CD8-positive, alpha-beta memory T cell (primary cell): ENCODE measurements around the gene HNRNPA3. TPM values are rescaled to one million over a fixed set of nuclear protein-coding genes. Genes with fewer than 3 reads are reported as not detected.
"Not testable (repeated sequence)": the region's sequence is repeated elsewhere in the genome, so short reads cannot be mapped to it uniquely, and the experiment has no call there.

Experiments used
- CTCF ChIA-PET: fragments of 350-600 bp; sonication (Branson Sonifier 250); formaldehyde crosslinking; loops from one replicate; lab custom pipeline; 2021; ENCODE audit warnings: antibody characterized with exemption; lab: Charles Lee
- POLR2A ChIA-PET: fragments of 350-600 bp; sonication (Branson Sonifier 250); formaldehyde crosslinking; loops from one replicate; lab custom pipeline; 2021; ENCODE audit warnings: antibody characterized with exemption; lab: Charles Lee
- DNase-seq, 5 donors: peaks; one replicate each; pipeline versions ENCODE4 v3.0.0 to v3.0.0-alpha.2; 2020 to 2022; ENCODE audit warnings: mixed read lengths in 1 of 5
- H3K27ac ChIP-seq: one replicate; pipeline ENCODE4 v1.7.0; 2013; ENCODE audit warnings: low read depth, mild to moderate bottlenecking, low read length, moderate library complexity
- H3K27me3 ChIP-seq: 2 replicates; pipeline ENCODE4 v1.7.0; 2013; ENCODE audit warnings: low read length, mild to moderate bottlenecking; ENCODE audit not compliant: insufficient read depth, poor library complexity, severe bottlenecking
- H3K36me3 ChIP-seq: 2 replicates; pipeline ENCODE4 v1.7.0; 2013; ENCODE audit warnings: mild to moderate bottlenecking, low read length, moderate library complexity; ENCODE audit not compliant: insufficient read depth
- H3K4me1 ChIP-seq: 2 replicates; pipeline ENCODE4 v1.7.0; 2013; ENCODE audit warnings: mild to moderate bottlenecking, low read length, moderate library complexity; ENCODE audit not compliant: insufficient read depth
- H3K4me3 ChIP-seq: 2 replicates; pipeline ENCODE4 v1.7.0; 2013; ENCODE audit warnings: mild to moderate bottlenecking, low read length
- H3K9me3 ChIP-seq: 2 replicates; pipeline ENCODE4 v1.7.0; 2013; ENCODE audit warnings: mild to moderate bottlenecking, low read length
- H3K27ac Mint-ChIP-seq, 8 donors: one replicate each; pipeline ENCODE4 v1.8.0; 2020 to 2021; ENCODE audit warnings: mixed read lengths in 8 of 8, mild to moderate bottlenecking in 6 of 8, inconsistent platforms in 3 of 8, moderate library complexity in 3 of 8
- H3K27me3 Mint-ChIP-seq, 2 donors: one replicate each; pipeline ENCODE4 v1.8.0; 2020 to 2021; ENCODE audit warnings: mixed read lengths in 2 of 2, mild to moderate bottlenecking in 1 of 2, moderate library complexity in 1 of 2
- H3K36me3 Mint-ChIP-seq, 3 donors: one replicate each; pipeline ENCODE4 v1.8.0; 2020 to 2021; ENCODE audit warnings: mixed read lengths in 3 of 3, inconsistent platforms in 1 of 3, mild to moderate bottlenecking in 1 of 3
- H3K4me1 Mint-ChIP-seq, 3 donors: one replicate each; pipeline ENCODE4 v1.8.0; 2020 to 2021; ENCODE audit warnings: mixed read lengths in 3 of 3, inconsistent platforms in 1 of 3, mild to moderate bottlenecking in 1 of 3
- H3K4me3 Mint-ChIP-seq, 7 donors: one replicate each; pipeline ENCODE4 v1.8.0; 2020 to 2021; ENCODE audit warnings: mixed read lengths in 7 of 7, mild to moderate bottlenecking in 6 of 7, moderate library complexity in 4 of 7, inconsistent platforms in 2 of 7
- H3K9me3 Mint-ChIP-seq, 5 donors: one replicate each; pipeline ENCODE4 v1.8.0; 2020 to 2022; ENCODE audit warnings: mixed read lengths in 5 of 5, mild to moderate bottlenecking in 3 of 5, moderate library complexity in 2 of 5, inconsistent platforms in 1 of 5
- polyA plus RNA-seq: library from polyadenylated mRNA; unstranded; fragments of 300-500 nt; fragmentation: Illumina TruSeq; gene quantifications from one replicate; pipeline ENCODE4 v1.2.3, GENCODE V29; 2021
- total RNA-seq, 2 experiments: library from RNA; stranded (reverse); gene quantifications; one replicate each; pipeline ENCODE4 v1.2.3, GENCODE V29; 2021

The HNRNPA3 gene
- total and polyA plus RNA-seq, 3 experiments from 2014 or later = 58.3 to 216 (median 203) TPM

GRCh38 chr2:177180269-177181000 is 32.2 kb upstream of the HNRNPA3 start:
- Histone ChIP-seq H3K9me3 (no peaks in the 10 kb centered on the region), H3K36me3 (no peaks in the 10 kb centered on the region), H3K4me3 (no peak overlapping the region), H3K4me1 (no peaks in the 10 kb centered on the region), H3K27me3 (no peaks in the 10 kb centered on the region), H3K27ac (no peak overlapping the region)
- Mint-ChIP-seq H3K36me3 (no peaks in the 10 kb centered on the region), H3K4me3 (no peak overlapping the region), H3K4me1 (no peaks in the 10 kb centered on the region), H3K27me3 (peaks cover 3% of the 10 kb centered on the region in 2 donors), H3K9me3 (no peaks in the 10 kb centered on the region), H3K27ac (peak overlapping the region in 1 of 8 donors; percentile 0)
- POLR2A ChIA-PET = no interaction called here
- CTCF ChIA-PET = interaction anchor here (0.9 to 1.0 kb wide), 2 partner anchors 15 to 32 kb away, joined by 3 read pairs; no protein-coding TSS in a partner anchor
- DNase-seq = no peak

GRCh38 chr2:177183860-177184259 is 28.7 kb upstream of the HNRNPA3 start:
- POLR2A ChIA-PET = no interaction called here
- peaks cover 1 to 3% of the 10 kb centered on the region in 2 donors for H3K27me3 Mint-ChIP-seq
- H3K4me3 ChIP-seq = no peak overlapping the region

GRCh38 chr2:177184606-177185005 is 28.0 kb upstream of the HNRNPA3 start:
- Histone ChIP-seq H3K4me1 (no peaks in the 10 kb centered on the region), H3K27ac (no peak overlapping the region), H3K4me3 (no peak overlapping the region), H3K27me3 (no peaks in the 10 kb centered on the region), H3K9me3 (no peaks in the 10 kb centered on the region), H3K36me3 (no peaks in the 10 kb centered on the region)
- H3K9me3 Mint-ChIP-seq = no peaks in the 10 kb centered on the region
- no peak overlapping the region for H3K4me3 Mint-ChIP-seq
- H3K27me3 Mint-ChIP-seq = peaks cover 0 to 3% of the 10 kb centered on the region in 2 donors
- no peak overlapping the region for H3K27ac Mint-ChIP-seq
- no peaks in the 10 kb centered on the region for H3K36me3 Mint-ChIP-seq
- H3K4me1 Mint-ChIP-seq = no peaks in the 10 kb centered on the region
- ChIA-PET CTCF (interaction anchor here (1.1 to 2.3 kb wide), 2 partner anchors 20 to 79 kb away, joined by 3 to 7 read pairs; no protein-coding TSS in a partner anchor), POLR2A (no interaction called here)
- DNase-seq = no peak

More at GRCh38 chr2:177183860-177184259, 28.7 kb upstream of the HNRNPA3 start:
- H3K36me3 ChIP-seq = no peaks in the 10 kb centered on the region
- no peaks in the 10 kb centered on the region for H3K4me1 ChIP-seq
- H3K4me1 Mint-ChIP-seq = no peaks in the 10 kb centered on the region
- DNase-seq = no peak
- H3K9me3 Mint-ChIP-seq = no peaks in the 10 kb centered on the region
- H3K36me3 Mint-ChIP-seq = no peaks in the 10 kb centered on the region
- no peaks in the 10 kb centered on the region for H3K9me3 ChIP-seq
- no peak overlapping the region for H3K4me3 Mint-ChIP-seq
- no peak overlapping the region for H3K27ac ChIP-seq
- H3K27me3 ChIP-seq = no peaks in the 10 kb centered on the region
- CTCF ChIA-PET = interaction anchor here (2.3 kb wide), 1 partner anchor 80 kb away, joined by 7 read pairs; no protein-coding TSS in a partner anchor
- H3K27ac Mint-ChIP-seq = peak overlapping the region in 1 of 8 donors; percentile 17

DNA sequence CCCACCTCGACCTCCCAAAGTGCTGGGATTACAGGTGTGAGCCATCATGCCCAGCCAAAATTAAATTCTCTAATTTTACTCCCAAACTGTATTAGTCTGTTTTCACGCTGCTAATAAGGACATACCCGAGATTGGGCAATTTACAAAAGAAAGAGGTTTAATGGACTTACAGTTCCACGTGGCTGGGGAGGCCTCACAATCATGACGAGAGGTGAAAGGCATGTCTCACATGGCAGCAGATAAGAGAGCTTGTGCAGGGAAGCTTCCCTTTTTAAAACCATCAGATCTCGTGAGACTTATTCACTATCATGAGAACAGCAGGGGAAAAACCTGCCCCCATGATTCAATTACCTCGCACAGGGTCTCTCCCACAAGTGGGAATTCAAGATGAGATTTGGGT is 26.6 kb upstream of the HNRNPA3 start:
- H3K4me3 Mint-ChIP-seq, H3K27ac ChIP-seq, POLR2A ChIA-PET, H3K4me1 Mint-ChIP-seq, H3K9me3 ChIP-seq, H3K36me3 ChIP-seq, H3K27me3 ChIP-seq, DNase-seq, H3K27me3 Mint-ChIP-seq, H3K27ac Mint-ChIP-seq, H3K36me3 Mint-ChIP-seq, H3K4me3 ChIP-seq, H3K4me1 ChIP-seq, H3K9me3 Mint-ChIP-seq: not testable (repeated sequence)
- CTCF ChIA-PET = interaction anchor here (1.1 kb wide), 1 partner anchor 9 kb away, joined by 3 read pairs; no protein-coding TSS in a partner anchor

GRCh38 chr2:177187631-177188312 is 24.8 kb upstream of the HNRNPA3 start:
- Mint-ChIP-seq H3K27ac (peak overlapping the region in 1 of 8 donors; percentile 38), H3K27me3 (no peaks in the 10 kb centered on the region), H3K9me3 (no peaks in the 10 kb centered on the region), H3K36me3 (no peaks in the 10 kb centered on the region), H3K4me3 (no peak overlapping the region), H3K4me1 (no peaks in the 10 kb centered on the region)
- Histone ChIP-seq H3K36me3 (no peaks in the 10 kb centered on the region), H3K4me3 (no peak overlapping the region), H3K27me3 (no peaks in the 10 kb centered on the region), H3K27ac (no peak overlapping the region), H3K4me1 (no peaks in the 10 kb centered on the region), H3K9me3 (no peaks in the 10 kb centered on the region)
- no peak for DNase-seq
- ChIA-PET POLR2A (no interaction called here), CTCF (no interaction called here)

DNA sequence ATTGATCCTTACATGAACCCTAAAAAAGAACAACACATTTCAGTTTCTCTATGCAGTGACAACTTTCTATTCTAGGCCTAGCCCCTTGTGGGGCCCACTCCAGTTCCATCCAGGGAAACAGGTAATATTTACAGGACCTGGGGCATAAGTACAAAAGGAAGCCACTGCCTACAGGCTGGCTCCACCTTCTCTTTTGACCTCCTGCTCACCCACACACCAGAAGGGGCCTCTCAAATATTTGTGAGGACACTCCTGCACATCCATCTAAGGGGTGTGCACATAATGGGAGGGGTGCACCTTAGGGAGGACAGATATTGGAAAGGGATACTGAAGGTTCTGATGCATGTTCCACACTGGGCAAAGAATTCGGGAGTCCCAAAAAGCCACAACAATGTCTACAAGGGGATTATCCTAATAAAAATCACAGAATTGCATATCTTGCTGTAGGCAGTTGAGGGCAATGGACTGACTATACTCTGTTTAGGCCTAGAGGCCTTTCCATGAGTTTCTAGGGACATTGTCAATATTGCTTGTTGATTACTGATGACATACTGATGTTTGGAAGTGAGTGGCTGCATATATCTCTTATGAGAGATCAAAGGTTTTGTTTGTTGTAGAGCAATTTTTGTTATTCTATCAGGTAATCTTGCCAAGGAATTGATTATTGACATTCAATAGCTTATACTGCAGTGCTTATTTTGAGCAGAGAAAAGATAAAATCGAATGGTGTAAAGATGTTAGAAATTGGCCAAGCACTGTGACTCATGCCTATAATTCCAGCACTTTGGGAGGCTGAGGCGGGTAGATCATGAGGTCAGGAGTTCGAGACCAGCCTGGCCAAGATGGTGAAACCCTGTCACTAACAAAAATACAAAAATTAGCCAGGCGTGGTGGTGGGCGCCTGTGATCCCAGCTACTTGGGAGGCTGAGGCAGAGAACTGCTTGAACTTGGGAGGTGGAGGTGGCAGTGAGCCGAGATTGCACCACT is 23.8 kb upstream of the HNRNPA3 start:
- Histone ChIP-seq H3K4me1 (no peaks in the 10 kb centered on the region), H3K27ac (no peak overlapping the region), H3K4me3 (no peak overlapping the region), H3K36me3 (no peaks in the 10 kb centered on the region), H3K9me3 (no peaks in the 10 kb centered on the region), H3K27me3 (no peaks in the 10 kb centered on the region)
- H3K4me1 Mint-ChIP-seq = peaks cover 0 to 4% (median 2%) of the 10 kb centered on the region in 3 donors
- no peaks in the 10 kb centered on the region for H3K9me3 Mint-ChIP-seq
- ChIA-PET CTCF (no interaction called here), POLR2A (no interaction called here)
- DNase-seq = no peak
- H3K4me3 Mint-ChIP-seq = no peak overlapping the region
- H3K27me3 Mint-ChIP-seq = no peaks in the 10 kb centered on the region
- H3K36me3 Mint-ChIP-seq = no peaks in the 10 kb centered on the region
- no peak overlapping the region for H3K27ac Mint-ChIP-seq

GRCh38 chr2:177190941-177191340 is 21.7 kb upstream of the HNRNPA3 start:
- CTCF ChIA-PET = interaction anchor here (1.1 kb wide), 1 partner anchor 42 kb away, joined by 3 read pairs; no protein-coding TSS in a partner anchor
- no peaks in the 10 kb centered on the region for H3K9me3 Mint-ChIP-seq
- POLR2A ChIA-PET = interaction anchor here (0.6 kb wide), 1 partner anchor 493 kb away, joined by 3 read pairs; no protein-coding TSS in a partner anchor
- H3K4me1 Mint-ChIP-seq = peaks cover 0 to 4% (median 2%) of the 10 kb centered on the region in 3 donors
- H3K4me3 ChIP-seq = no peak overlapping the region
- H3K4me3 Mint-ChIP-seq = no peak overlapping the region
- H3K9me3 ChIP-seq = no peaks in the 10 kb centered on the region
- H3K4me1 ChIP-seq = no peaks in the 10 kb centered on the region
- no peaks in the 10 kb centered on the region for H3K36me3 Mint-ChIP-seq
- no peak overlapping the region for H3K27ac ChIP-seq
- no peak for DNase-seq
- no peaks in the 10 kb centered on the region for H3K36me3 ChIP-seq
- no peaks in the 10 kb centered on the region for H3K27me3 Mint-ChIP-seq
- H3K27ac Mint-ChIP-seq = no peak overlapping the region
- H3K27me3 ChIP-seq = no peaks in the 10 kb centered on the region
